Measurements from ENCODE around the gene AQP4.

- no peak for TF ChIP-seq CTCF (conservative IDR thresholded peaks at IDR 0.05; ENCODE audit: low read length)
- TF ChIP-seq EZH2phosphoT487 (IDR thresholded peaks at IDR 0.05; ENCODE audit: borderline replicate concordance, low read depth, low read length) = no peak
These were observed 59.3 kb downstream of the AQP4 start for GRCh38 chr18:26806224-26806623.

Measured in OCI-LY7 (cell line).